HG03354 (cell line): ENCODE results near the gene COCH.
"Not testable (repeated sequence)": the region's sequence is repeated elsewhere in the genome, so short reads cannot be mapped to it uniquely, and the experiment has no call there.

ENCODE experiments used
- ATAC-seq: cut with Tn5 transposase; IDR thresholded peaks from one replicate; pipeline ENCODE4 v1.9.1; 2021; ENCODE audit warnings: mild to moderate bottlenecking; ENCODE audit not compliant: unreplicated experiment, poor library complexity, severe bottlenecking

The COCH gene

DNA sequence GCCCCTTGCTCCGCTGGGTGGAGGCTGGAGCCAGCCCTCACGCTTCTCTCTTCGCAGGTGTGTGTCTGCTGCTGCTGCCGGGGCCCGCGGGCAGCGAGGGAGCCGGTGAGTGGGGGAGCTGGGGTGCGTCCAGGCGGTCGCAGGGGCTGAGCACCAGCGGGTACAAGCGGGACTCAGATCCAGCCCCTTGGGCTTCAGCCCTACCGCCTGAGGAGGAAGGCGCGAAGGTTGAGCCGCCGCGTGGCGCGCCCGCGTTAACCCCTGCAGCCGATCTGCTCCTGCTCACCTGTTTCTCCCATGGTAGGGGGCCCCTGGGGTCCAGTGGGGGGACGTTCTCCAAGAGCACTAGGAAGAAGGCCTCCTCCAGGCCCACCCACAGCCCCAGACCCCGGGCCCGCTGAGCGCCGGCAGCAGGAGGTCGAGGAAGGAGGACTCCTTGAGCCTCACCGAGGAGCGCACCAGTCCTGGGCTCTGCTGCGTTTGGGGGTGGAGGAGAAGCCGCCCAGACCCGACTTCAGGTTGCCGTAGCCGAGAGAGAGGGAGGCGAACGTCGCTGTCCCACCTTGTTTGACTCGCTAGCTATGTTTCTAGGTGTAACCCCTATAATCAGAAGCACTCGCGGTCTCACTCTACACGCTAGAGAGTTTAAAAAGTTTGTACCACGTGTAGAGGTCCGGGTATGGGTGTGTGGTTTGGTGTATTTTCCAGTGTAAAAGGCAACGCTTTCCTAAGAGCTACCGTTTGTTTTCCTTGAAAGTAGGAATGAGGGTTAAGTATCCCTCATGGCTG is 834 bp downstream of the COCH start:
- peak; percentile 41 for ATAC-seq

DNA sequence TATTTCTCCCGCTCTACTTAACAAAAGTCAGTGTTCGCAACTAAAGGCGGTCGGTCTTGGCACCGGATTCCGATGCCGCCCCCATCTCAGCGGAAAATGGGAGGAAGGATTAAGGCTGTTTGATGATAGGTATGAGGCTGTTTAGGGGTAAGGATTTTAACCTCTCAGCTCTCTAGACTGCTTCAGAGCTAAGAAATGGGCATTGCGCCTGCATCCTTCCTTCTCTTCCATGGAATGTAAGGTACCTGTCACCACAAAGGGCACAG is 1.4 kb downstream of the COCH start:
- no peak for ATAC-seq

DNA sequence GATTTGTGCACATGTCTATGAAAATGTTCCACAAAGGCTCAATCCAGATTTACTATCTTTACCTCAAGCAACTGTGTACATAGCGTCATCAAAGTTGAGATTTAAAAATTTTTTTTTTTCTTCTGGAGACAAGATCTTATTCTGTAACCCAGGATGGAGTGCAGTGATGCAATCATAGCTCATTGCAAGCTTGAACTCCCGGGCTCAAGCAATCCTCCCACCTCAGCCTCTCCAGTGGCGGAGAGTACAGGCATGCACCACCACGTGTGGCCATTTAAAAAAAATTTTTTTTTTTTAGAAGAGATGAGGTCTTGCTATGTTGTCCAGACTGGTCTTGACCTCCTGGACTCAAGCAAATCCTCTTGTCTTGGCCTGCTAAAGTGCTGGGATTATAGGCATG is 2.3 kb downstream of the COCH start:
- ATAC-seq, result no peak

DNA sequence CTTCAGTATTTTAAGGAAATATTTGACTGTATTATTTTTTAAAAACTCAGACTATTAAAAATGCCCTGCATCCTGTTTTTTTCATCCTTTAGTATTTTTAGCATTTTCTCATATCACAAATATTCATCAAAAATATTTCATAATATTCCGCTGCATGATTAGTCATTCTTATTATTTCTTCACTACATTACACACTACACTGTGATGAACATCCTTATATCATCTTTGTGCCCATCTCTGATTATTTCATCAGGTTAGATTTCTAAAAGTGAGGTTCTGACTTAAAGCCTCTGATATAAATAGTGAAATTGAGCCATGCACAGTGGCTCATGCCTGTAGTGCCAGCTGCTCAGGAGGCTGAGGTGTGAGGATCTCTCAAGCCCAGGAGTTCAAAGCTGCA is 8.1 kb downstream of the COCH start:
- ATAC-seq, result no peak

DNA sequence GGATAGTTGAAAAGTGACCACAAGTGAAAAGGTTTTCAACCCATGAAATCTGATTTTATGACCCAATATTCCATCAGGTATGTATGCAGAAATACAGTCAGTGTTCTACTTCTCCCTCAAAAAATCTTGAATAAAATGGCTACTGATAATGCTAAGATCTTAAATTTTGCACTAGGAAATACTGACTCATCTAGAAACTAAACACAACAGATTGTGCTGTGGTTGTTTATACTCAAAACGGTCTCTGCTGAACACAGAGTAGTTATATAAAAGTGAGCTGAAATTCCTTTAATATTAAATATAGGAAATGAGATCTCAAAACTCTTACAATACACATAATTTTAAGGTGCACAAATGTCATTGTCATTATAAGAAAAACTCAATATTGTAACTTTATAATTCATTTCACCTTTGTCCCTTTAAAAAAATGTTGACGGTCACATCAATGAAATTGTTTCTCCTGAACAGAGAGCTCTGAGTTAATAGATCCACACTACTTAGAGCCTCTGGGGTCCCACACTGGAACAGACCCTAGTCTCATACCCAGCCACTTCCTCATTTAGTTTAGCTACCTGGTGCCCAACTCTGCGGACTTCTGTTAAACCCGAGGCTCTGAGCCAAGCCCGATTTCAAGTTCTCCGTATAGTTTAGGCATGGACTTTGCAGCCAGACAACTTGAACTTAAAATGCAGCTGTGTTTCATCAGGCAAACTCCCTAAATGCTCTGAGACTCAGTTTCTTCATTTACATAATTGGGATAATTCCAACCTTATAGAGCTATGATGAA is 9.3 kb downstream of the COCH start:
- peak; percentile 61 for ATAC-seq

DNA sequence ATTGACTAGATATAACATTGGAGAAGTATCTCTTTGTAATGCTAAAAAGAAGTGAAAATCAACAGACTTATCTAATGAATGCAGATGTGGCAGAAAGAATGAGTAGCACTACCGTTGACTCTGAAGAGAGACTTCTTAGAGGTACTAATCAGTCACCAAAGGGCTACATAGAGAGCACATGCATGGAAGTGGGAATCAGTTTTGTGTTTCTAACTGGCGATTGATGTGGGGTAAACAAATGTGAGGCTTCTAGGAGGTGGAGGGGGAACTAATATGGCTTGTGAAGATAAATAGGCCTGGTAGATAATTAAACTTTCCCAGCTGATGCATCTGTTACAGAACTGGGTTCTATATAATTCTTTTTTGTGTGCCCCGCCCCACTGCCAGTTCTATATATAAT is 10.5 kb downstream of the COCH start:
- ATAC-seq, result no peak

DNA sequence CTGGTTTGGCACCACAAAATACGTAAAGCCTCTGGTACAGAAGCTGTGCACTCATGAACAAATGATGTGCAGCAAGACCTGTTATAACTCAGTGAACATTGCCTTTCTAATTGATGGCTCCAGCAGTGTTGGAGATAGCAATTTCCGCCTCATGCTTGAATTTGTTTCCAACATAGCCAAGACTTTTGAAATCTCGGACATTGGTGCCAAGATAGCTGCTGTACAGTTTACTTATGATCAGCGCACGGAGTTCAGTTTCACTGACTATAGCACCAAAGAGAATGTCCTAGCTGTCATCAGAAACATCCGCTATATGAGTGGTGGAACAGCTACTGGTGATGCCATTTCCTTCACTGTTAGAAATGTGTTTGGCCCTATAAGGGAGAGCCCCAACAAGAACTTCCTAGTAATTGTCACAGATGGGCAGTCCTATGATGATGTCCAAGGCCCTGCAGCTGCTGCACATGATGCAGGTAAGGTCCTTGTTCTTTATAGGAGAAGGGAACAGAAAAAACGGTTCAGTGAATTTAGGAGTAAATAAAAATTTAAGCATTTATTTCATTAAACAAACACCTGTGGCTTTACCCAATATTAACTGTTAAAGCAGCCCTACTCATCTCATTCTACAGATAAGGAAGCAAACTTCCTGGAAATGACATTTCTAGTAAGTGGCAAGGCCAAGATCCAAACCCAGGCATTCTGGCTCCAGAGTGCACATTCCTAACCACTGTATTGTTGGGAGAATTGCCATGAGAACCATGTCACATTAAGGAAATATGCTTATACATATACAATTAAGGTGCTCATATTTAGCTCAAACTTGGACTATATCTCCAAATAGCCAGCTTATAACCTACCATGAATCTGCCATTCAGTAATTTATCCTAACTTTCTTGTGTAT is 11.7 kb downstream of the COCH start:
- no peak for ATAC-seq

DNA sequence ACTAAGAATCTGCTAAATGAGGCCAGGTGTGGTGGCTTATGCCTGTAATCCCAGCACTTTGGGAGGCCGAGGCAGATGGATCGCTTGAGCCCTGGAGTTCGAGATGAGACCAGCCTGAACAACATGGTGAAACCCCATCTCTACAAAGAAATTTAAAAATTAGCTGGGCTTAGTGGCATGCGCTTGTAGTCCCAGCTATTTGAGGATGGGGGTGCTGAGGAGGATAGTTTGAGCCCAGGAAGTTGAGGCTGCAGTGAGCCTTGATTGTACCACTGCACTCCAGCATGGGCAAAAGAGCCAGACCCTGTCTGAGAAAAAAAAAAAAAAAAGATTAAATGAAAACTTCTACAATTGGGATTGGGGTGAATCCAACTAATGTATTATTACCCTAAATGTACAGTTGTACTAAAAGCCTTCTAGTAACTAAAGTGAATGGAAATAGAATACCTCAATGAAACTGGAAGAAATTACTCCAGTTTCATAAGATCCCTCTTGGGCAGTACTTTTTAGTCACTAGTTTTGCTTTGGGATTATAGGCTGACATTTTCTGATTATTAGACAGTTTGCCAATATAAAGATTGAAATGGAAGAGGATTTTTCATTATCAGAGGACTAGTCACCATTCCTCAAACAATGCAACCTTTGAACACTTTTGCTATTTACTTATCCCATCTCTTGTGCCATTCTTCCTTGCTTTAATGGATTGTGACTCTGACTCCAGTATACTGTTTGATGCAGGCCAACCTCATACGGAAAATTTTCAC is 14.3 kb downstream of the COCH start:
- ATAC-seq, result no peak

DNA sequence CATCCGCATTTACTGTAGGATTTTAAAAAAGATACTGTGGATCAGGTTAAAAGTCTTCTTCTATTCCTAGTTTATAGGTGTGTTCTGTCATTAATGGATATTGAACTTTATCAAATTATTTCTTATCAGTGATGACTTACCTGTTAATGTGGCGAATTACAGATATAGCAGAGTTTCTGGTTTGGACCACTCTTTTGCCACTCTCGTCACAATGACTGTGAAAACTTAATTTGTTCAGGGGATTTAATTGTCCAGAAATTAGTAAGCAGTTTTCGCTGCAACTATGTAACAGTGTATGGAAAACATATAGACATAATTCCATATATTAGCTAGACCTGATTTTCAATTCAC is 14.9 kb downstream of the COCH start:
- ATAC-seq, result no peak

DNA sequence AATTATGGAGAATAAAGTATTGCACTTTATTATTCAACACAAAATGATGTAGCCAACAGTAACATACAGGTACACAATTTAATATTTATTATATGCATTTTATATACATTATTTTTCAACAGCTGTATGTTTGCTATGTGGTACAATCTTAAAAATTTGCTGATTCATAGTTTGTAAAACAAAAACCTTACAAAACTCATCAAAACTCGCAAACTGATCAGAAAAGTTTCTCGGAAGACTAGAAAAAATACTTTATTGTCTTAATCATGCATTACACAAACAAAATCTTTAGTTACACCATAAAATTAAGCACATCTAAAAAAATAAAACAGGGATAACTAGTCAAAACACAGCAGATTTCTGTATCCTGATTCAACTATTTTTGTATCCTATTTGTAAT is 19.5 kb downstream of the COCH start:
- ATAC-seq, result no peak

DNA sequence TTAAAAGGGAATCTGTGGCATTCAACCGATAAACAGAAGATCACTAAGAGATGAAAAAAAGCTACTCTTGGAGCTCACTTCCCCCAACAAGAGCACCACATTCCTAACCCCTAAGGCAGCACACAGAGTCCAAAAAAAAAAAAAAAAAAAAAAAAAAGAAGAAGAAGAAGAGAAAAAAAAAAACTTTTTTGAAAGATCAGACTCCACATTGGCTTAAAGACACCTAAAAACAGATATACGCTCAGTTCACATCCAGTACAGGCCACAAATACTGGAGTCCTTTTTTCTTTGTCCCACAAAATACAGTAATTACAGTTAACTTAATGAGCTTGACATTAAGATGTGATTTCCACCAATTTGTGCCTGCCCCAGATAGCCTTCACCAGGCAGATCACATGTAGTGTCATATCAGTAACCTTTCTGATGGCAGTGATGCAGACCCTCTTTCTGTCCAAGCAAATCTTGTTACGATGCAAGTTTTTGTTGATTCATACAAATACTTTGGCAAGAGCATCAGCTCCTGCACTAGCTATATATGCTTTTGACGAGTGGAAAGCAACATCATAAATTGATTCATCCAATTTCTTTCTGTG is 20.7 kb downstream of the COCH start:
- ATAC-seq, result no peak

DNA sequence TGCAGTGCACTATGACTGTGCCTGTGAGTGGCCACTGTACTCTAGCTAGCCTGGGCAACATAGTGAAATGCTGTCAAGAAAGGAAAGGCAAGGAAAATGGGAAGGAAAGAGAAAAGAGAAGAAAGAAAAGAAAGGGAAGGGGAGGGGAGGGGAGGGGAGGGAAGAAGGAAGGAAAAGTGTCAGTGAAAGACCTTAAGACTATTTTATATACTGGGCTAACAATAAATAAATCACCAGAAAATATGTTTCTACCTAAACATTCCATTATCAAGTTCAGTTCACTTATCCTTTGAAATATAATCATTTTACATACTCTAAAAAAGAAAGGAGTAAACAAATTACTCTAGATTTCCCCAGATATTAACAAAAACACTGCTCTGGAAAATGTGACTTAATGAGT is 22.1 kb downstream of the COCH start:
- ATAC-seq, result no peak

DNA sequence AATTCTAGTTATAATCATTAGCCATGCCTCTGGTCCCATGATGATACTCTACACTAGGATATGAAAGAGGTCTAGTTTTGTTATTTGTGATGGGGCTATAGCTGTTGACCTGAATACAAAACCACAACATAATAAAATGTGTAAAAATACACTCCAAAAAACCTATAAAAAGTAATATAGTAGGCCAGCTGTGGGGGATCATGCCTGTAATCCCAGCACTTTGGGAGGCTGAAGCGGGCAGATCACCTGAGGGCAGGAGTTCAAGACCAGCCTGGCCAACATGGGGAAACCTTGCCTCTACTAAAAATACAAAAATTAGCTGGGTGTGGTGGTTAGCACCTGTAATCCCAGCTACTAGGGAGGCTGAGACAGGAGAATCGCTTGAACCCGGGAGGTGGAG is 22.8 kb downstream of the COCH start:
- ATAC-seq, result not testable (repeated sequence)

DNA sequence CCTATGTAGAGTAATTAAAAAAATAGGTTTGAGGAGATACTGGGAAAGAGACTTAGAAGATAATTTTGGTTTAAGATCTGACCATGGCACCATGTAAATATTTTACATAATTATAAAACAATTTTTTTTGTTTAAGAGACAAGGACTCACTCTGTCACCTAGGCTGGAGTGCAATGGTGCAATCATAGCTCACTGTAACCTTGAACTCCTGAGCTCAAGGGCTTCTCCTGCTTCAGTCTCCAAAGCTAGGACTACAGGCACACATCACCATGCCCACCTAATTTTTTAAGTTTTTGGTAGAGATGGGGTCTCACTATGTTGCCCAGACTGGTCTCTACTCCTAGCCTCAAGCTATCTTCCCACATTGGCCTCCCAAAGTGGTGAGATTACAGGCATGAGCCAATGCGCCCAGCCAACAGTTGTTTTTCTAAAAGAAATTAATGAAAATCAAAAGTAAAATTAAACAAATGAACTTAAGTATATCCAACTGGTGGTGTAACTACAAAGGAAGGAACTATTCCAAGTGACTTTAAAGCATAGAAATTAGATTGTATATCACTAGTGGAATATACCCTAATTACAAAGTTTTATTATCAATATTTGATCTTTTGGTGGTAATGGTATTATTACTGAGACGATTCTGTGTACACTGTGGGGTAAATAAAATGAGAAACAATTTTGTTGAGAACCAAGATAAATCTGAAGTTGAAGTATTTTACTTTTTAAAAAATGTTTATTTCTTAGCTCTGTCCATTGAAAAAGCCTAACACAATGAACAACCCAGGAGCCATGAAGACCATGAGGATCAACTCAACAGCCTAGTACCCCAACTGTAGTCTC is 29.1 kb downstream of the COCH start:
- ATAC-seq, result no peak

DNA sequence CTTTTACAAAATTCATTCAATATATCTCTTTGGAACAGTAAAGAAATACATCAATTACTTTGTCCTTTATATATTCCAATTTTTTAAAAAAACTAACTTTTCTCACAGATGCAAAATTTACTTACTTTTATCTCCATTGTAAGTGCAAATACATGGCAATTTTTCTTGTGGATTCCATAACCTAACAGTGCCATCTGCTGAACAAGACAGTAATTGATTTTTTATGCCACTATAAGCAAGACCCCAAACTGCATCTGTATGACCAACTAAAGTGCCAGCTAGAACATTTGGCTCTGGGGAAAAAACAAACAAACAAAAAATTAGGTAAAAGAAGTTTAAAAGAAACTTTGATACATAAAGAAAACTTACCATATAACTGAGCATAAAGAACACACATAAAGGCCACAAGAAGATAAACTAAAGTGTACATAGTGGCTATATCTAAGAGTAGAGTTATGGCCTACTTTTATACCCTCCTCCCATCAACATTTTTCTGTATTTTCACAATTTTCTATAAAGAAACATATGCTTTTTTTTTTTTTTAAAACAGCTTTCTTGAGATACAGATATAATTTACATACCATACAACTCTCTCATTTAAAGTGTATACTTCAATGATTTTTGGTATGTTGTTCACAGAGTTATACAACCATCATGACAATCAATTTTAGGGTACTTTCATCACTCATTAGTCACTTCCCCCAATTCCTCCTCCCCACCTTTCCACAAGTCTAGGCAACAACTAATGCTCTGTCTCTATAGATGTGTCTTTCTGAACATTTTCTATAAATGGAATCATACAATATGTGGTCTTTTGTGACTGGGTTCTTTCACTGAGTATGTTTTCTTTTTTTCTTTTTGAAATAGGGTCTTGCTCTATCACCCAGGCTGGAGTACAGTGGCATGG is 32.6 kb downstream of the COCH start:
- no peak for ATAC-seq

DNA sequence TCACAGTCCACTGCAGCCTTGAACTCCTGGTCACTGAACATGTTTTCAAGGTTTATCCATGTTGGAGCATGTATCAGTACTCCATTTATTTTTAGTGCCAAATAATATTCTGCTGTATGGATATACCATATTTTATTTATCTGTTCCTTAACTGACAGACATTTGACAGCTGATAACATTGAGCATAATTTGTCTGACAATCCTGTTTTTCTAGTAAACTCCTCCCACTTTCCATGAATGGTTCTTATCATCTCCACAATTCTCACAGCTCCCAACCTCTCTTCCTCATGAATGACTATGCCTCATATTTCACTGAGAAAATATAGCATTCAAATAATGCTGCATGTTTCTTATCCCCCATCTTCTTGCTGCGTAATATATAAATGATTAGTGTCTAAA is 33.3 kb downstream of the COCH start:
- no peak for ATAC-seq

DNA sequence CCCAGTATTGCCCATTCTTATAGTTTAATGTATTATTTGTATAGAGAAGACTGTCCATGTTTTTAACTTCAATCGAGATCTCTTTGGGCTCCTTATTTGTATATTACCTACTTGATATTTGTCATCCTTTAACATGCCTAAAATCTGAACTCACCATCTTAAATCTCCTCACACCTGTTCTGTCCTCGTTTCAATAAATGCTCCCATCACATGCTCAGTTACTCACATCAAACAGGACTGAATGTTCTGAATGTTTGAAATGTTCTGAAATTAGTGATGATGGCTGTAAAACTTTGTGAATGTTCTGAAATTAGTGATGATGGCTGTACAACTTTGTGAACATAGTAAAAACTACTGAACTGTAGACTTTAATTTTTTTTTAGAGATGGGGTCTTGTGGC is 34.5 kb downstream of the COCH start:
- no peak for ATAC-seq

DNA sequence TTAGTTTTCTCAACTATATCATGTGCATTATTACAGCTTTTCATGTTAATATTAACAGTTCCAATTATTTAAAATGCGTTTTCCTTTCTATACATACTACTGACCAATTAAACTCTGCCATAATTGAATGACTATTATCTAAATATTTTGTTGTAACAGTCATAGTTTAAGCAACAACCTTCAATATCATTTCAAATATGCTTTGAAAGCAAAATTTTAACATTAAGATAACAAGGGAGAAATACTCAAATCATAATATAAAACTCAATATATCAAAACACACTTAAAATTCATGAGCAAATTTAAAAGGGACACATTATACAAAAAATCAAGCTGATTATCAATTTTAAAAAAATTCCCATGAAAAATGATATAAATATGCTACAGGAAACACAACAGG is 40.5 kb downstream of the COCH start:
- ATAC-seq, result no peak
